ENCODE data around the gene LIN54.

DNA sequence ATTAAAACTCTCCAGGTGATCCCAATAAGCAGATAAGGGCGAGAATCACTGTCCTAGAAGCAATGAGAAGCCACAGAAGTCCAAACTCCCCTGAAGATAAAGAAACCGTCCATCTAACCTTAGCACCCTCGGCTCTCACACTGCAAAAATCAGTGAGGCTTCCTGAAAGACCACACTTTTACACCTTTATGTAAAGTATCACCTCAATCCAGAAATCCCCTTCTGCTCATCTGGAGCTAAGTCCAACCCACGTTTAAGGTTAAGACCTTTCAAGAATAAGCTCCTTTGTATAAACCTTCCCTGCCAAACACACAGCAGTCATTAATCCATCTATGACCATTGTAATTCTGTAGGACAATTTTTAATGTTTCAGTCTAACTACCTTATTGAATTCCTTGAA lies 41.7 kb downstream of the LIN54 start:
- TF ChIP-seq, protein P1, sequence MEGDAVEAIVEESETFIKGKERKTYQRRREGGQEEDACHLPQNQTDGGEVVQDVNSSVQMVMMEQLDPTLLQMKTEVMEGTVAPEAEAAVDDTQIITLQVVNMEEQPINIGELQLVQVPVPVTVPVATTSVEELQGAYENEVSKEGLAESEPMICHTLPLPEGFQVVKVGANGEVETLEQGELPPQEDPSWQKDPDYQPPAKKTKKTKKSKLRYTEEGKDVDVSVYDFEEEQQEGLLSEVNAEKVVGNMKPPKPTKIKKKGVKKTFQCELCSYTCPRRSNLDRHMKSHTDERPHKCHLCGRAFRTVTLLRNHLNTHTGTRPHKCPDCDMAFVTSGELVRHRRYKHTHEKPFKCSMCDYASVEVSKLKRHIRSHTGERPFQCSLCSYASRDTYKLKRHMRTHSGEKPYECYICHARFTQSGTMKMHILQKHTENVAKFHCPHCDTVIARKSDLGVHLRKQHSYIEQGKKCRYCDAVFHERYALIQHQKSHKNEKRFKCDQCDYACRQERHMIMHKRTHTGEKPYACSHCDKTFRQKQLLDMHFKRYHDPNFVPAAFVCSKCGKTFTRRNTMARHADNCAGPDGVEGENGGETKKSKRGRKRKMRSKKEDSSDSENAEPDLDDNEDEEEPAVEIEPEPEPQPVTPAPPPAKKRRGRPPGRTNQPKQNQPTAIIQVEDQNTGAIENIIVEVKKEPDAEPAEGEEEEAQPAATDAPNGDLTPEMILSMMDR (conservative IDR thresholded peaks at IDR 0.05): no peak
- no peak for TF ChIP-seq ZFX (IDR thresholded peaks at IDR 0.05)

Measured in C4-2B (cell line).